Right atrium auricular region (tissue), 2 donors: ENCODE measurements around the gene SKA2. TPM values are rescaled to one million over a fixed set of nuclear protein-coding genes. Genes with fewer than 3 reads are reported as not detected.

Source experiments
- DNase-seq: peaks from one replicate; pipeline ENCODE4 v3.0.0-alpha.2; 2019; ENCODE audit warnings: low spot score
- H3K27ac ChIP-seq, 2 donors: fragments of 200-600 bp; sonication (generic); 1 replicate in 1 of 2; 2 replicates in 1 of 2; pipeline ENCODE4 v1.5.1; 2016 to 2019
- H3K27me3 ChIP-seq, 2 donors: fragments of 200-600 bp; sonication (generic); one replicate each; pipeline versions ENCODE4 v1.5.1 to v1.6.0; 2017 to 2019
- H3K36me3 ChIP-seq: fragments of 200-600 bp; sonication (generic); one replicate; pipeline ENCODE4 v1.5.1; 2016
- H3K4me1 ChIP-seq, 2 donors: fragments of 200-600 bp; sonication (generic); one replicate each; pipeline versions ENCODE4 v1.5.1 to v1.6.0; 2017 to 2019
- H3K4me3 ChIP-seq, 2 donors: fragments of 200-600 bp; sonication (generic); 1 replicate in 1 of 2; 2 replicates in 1 of 2; pipeline ENCODE4 v1.5.1; 2017 to 2019; ENCODE audit warnings: mild to moderate bottlenecking in 1 of 2, moderate library complexity in 1 of 2
- H3K9me3 ChIP-seq, 2 donors: fragments of 200-600 bp; sonication (generic); one replicate each; pipeline ENCODE4 v1.5.1; 2019
- total RNA-seq, 2 donors: library from RNA; depleted of rRNA; stranded (reverse); fragments of >200 nt; gene quantifications; one replicate each; pipeline ENCODE4 v1.1.0, GENCODE V29; 2016
- TF ChIP-seq, protein P1 (sequence below), 2 donors: fragments of 200-600 bp; sonication (generic); IDR thresholded peaks; one replicate each; pipeline ENCODE4 v1.5.1; 2019; ENCODE audit warnings: antibody characterized with exemption in 2 of 2

SKA2 gene
- total RNA-seq, 2 donors from 2014 or later = 23.0 to 44.4 TPM

DNA sequence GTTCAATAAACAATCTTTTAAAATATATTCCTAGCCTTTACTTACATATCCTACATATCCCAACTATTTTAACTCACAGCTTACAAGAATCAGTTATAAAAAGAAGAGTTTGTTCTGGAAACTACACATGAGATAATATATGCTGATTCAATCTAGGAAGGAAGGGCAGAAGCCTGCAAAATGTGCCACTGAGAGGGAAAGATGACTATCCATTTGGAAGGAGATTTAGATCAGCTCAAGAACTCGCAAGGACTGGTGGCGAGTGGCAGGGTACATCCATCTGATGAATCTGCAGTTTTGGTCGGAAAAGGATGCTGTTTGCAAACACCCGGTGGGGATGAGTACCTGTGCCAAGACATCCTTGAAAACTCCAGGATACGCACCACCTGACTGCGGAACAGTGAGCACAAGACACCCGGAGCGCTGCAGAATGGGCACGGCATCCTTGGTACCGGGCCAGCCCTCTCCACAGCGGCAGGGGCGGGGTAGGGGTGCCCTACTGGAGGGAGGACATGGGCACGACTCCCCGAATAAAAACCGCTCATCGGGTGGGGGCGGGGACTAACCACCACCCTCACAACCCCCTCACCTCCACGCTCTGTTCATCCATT is 49.0 kb downstream of the SKA2 start:
- no peaks in the 10 kb centered on the region for H3K9me3 ChIP-seq
- TF ChIP-seq, protein P1, sequence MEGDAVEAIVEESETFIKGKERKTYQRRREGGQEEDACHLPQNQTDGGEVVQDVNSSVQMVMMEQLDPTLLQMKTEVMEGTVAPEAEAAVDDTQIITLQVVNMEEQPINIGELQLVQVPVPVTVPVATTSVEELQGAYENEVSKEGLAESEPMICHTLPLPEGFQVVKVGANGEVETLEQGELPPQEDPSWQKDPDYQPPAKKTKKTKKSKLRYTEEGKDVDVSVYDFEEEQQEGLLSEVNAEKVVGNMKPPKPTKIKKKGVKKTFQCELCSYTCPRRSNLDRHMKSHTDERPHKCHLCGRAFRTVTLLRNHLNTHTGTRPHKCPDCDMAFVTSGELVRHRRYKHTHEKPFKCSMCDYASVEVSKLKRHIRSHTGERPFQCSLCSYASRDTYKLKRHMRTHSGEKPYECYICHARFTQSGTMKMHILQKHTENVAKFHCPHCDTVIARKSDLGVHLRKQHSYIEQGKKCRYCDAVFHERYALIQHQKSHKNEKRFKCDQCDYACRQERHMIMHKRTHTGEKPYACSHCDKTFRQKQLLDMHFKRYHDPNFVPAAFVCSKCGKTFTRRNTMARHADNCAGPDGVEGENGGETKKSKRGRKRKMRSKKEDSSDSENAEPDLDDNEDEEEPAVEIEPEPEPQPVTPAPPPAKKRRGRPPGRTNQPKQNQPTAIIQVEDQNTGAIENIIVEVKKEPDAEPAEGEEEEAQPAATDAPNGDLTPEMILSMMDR (IDR thresholded peaks at IDR 0.05) = no peak
- H3K27ac ChIP-seq = peak overlapping the region; percentile 95
- peak; percentile 64 for DNase-seq
- H3K4me3 ChIP-seq = peak overlapping the region; percentile 91 to 96
- peaks cover 0 to 24% of the 10 kb centered on the region in 2 donors for H3K4me1 ChIP-seq
- no peaks in the 10 kb centered on the region for H3K36me3 ChIP-seq
- no peaks in the 10 kb centered on the region for H3K27me3 ChIP-seq

DNA sequence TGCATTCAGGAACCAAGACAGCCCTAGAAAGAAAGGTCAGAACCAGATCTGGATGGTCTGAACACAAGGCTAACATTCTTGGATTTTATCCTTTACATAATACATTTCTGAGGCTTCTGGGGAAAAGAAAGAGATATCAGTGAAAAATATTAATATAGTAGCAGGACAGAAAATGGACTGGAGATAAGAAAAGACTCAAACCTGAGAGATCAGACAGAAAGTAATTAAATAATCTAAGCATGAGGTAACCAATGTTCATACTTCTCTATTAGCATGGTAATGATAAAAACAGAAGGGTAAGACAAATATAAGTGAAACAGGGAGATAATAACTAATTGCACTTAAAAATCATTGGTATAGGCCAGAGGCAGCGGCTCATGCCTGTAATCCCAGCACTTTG is 53.8 kb downstream of the SKA2 start:
- Histone ChIP-seq H3K4me1 (peaks cover 0 to 15% of the 10 kb centered on the region in 2 donors), H3K27ac (no peak overlapping the region), H3K9me3 (peaks cover 0 to 5% of the 10 kb centered on the region in 2 donors), H3K27me3 (no peaks in the 10 kb centered on the region), H3K4me3 (no peak overlapping the region), H3K36me3 (no peaks in the 10 kb centered on the region)
- no peak for DNase-seq
- TF ChIP-seq, protein P1 (IDR thresholded peaks at IDR 0.05) = no peak

DNA sequence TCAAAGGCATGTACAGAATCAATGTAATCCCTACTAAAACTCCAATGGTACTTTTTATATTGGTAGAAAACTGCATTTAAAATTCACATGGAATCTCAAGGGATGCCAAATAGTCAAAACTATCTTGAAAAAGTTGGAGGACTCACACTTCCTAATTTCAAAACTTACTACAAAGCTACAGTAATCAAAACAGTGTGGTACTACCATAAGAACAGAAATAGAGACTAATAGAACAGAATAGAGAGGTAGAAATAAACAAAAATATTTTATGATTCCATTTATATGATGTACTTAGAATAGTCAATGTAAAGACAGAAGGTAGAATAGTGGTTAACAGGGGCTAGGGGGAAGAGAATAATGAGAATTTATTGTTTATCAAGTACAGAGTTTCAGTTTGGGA is 57.1 kb downstream of the SKA2 start:
- Histone ChIP-seq H3K27me3 (no peaks in the 10 kb centered on the region), H3K27ac (no peak overlapping the region), H3K9me3 (peaks cover 0 to 5% of the 10 kb centered on the region in 2 donors), H3K36me3 (no peaks in the 10 kb centered on the region), H3K4me3 (no peak overlapping the region), H3K4me1 (peaks cover 0 to 20% of the 10 kb centered on the region in 2 donors)
- TF ChIP-seq, protein P1 (IDR thresholded peaks at IDR 0.05) = no peak
- no peak for DNase-seq

DNA sequence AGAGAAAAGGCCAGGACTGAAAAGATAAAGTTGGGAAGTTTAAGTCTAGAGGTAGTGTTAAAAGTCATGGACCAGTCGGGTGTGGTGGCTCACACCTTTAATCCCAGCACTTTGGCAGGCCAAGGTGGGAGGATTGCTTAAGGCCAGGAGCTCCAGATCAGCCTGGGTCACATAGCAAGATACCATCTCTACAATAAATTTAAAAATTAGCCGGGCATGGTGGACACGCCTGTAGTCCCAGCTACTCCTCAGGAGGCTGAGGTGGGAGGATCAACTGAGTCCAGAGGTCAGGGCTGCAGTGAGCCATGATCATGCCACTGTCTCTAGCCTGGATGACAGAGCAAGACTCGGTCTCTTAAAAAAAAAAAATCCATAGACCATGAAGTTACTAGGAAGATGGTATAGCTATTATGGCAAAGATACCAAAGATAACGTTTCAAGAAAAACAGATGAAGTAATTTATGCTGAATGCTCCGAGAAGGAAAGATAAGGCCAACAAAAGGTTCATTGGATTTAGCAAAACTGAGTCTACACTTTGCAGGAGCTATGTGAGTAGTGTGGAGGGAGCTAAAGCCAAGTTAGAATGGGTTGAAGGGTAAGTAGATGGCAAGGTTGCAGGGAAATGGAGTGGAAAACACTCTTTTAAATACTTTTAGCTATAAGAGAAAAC is 60.0 kb downstream of the SKA2 start:
- H3K27ac ChIP-seq = no peak overlapping the region
- no peaks in the 10 kb centered on the region for H3K36me3 ChIP-seq
- no peak for DNase-seq
- peaks cover 0 to 25% of the 10 kb centered on the region in 2 donors for H3K4me1 ChIP-seq
- H3K9me3 ChIP-seq = peaks cover 0 to 5% of the 10 kb centered on the region in 2 donors
- H3K4me3 ChIP-seq = no peak overlapping the region
- H3K27me3 ChIP-seq = no peaks in the 10 kb centered on the region
- TF ChIP-seq, protein P1 (IDR thresholded peaks at IDR 0.05) = no peak

DNA sequence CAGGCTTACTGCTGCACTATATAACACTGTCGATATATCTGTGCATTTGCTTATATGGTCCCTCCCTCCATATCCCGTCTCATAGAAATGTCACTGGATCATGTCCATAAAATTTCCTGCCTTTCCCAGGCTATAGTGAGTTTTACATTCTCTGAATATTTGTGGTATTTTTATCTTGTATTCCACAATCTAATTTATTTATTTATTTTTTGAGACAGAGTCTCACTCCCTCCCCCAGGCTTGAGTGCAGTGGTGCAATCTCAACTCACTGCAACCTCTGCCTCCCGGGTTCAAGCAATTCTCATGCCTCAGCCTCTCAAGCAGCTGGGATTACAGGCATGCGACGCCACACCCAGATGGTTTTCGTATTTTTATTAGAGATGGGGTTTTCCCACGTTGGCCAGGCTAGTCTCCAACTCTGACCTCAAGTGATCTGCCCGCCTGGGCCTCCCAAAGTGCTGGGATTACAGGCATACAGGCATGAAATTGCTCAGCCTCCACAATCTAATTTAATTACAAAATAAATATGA is 61.2 kb downstream of the SKA2 start:
- peaks cover 0 to 5% of the 10 kb centered on the region in 2 donors for H3K9me3 ChIP-seq
- peak overlapping the region; percentile 29 to 53 for H3K27ac ChIP-seq
- H3K4me1 ChIP-seq = peaks cover 0 to 25% of the 10 kb centered on the region in 2 donors
- TF ChIP-seq, protein P1 (IDR thresholded peaks at IDR 0.05) = no peak
- peaks cover 12% of the 10 kb centered on the region for H3K36me3 ChIP-seq
- H3K4me3 ChIP-seq = peak overlapping the region in 1 of 2 donors; percentile 11
- no peaks in the 10 kb centered on the region for H3K27me3 ChIP-seq
- peak; percentile 67 for DNase-seq
